Astrocyte (in vitro differentiated cells and primary cell): ENCODE data around the gene ZBTB46. TPM values are rescaled to one million over a fixed set of nuclear protein-coding genes. Genes with fewer than 3 reads are reported as not detected.

Source experiments
- DNase-seq: peaks from one replicate; pipeline ENCODE4 v3.0.0-alpha.2; 2010; ENCODE audit warnings: low read depth
- FAIRE-seq: peaks from 2 replicates; lab custom pipeline; 2011; peaks lifted over from hg19 to GRCh38; lab: Jason Lieb, UNC
- H2AFZ ChIP-seq: 2 replicates; pipeline ENCODE4 v1.6.0; 2012; ENCODE audit warnings: low read depth, low read length, inconsistent platforms
- H3K27ac ChIP-seq: 2 replicates; pipeline ENCODE4 v1.5.1; 2011; ENCODE audit warnings: low read depth, low read length, inconsistent platforms
- H3K27me3 ChIP-seq: 2 replicates; pipeline ENCODE4 v1.6.0; 2011; ENCODE audit warnings: low read length, inconsistent platforms; ENCODE audit not compliant: insufficient read depth
- H3K36me3 ChIP-seq: 2 replicates; pipeline ENCODE4 v1.5.1; 2011; ENCODE audit warnings: low read length, inconsistent platforms; ENCODE audit not compliant: insufficient read depth
- H3K4me1 ChIP-seq: 2 replicates; pipeline ENCODE4 v1.5.1; 2011; ENCODE audit warnings: low read length, inconsistent platforms; ENCODE audit not compliant: insufficient read depth
- H3K4me2 ChIP-seq: 2 replicates; pipeline ENCODE4 v1.6.0; 2012; ENCODE audit warnings: low read length, inconsistent platforms
- H3K4me3 ChIP-seq: 2 replicates; pipeline ENCODE4 v1.5.1; 2011; ENCODE audit warnings: low read depth, mild to moderate bottlenecking, low read length, inconsistent platforms; ENCODE audit not compliant: insufficient read depth
- H3K79me2 ChIP-seq: 2 replicates; pipeline ENCODE4 v1.6.0; 2012; ENCODE audit warnings: mild to moderate bottlenecking, low read length, inconsistent platforms; ENCODE audit not compliant: insufficient read depth
- H3K9ac ChIP-seq: 2 replicates; pipeline ENCODE4 v1.6.0; 2012; ENCODE audit warnings: mild to moderate bottlenecking, low read length, inconsistent platforms
- H3K9me3 ChIP-seq: 2 replicates; pipeline ENCODE4 v1.5.1; 2012; ENCODE audit warnings: low read depth, mild to moderate bottlenecking, low read length, inconsistent platforms; ENCODE audit not compliant: insufficient read depth
- H4K20me1 ChIP-seq: 2 replicates; pipeline ENCODE4 v1.6.0; 2012; ENCODE audit warnings: low read length, inconsistent platforms; ENCODE audit not compliant: insufficient read depth
- H3K27ac Mint-ChIP-seq: one replicate; pipeline ENCODE4 v1.8.0; 2021; ENCODE audit warnings: mild to moderate bottlenecking, mixed read lengths; ENCODE audit not compliant: unreplicated experiment
- H3K27me3 Mint-ChIP-seq: one replicate; pipeline ENCODE4 v1.8.0; 2021; ENCODE audit warnings: low read depth, mixed read lengths; ENCODE audit not compliant: unreplicated experiment
- H3K36me3 Mint-ChIP-seq: one replicate; pipeline ENCODE4 v1.8.0; 2021; ENCODE audit warnings: low read depth, mixed read lengths; ENCODE audit not compliant: unreplicated experiment
- H3K4me1 Mint-ChIP-seq: one replicate; pipeline ENCODE4 v1.8.0; 2021; ENCODE audit warnings: low read depth, mixed read lengths; ENCODE audit not compliant: unreplicated experiment
- H3K4me3 Mint-ChIP-seq: one replicate; pipeline ENCODE4 v1.8.0; 2021; ENCODE audit warnings: mild to moderate bottlenecking, moderate library complexity, mixed read lengths; ENCODE audit not compliant: unreplicated experiment
- H3K9me3 Mint-ChIP-seq: one replicate; pipeline ENCODE4 v1.8.0; 2021; ENCODE audit warnings: mild to moderate bottlenecking, mixed read lengths; ENCODE audit not compliant: unreplicated experiment
- EZH2 ChIP-seq: IDR thresholded peaks from 2 replicates; pipeline ENCODE4 v1.6.1; 2012; ENCODE audit warnings: mild to moderate bottlenecking, low read length, inconsistent platforms; ENCODE audit not compliant: insufficient read depth
- total RNA-seq: library from RNA; stranded (reverse); gene quantifications from 2 replicates; pipeline ENCODE4 v1.2.1, GENCODE V29; 2021
- TF ChIP-seq, protein P1 (sequence below): IDR thresholded peaks from 2 replicates; pipeline ENCODE4 v1.5.1; 2011; ENCODE audit warnings: low read depth, mild to moderate bottlenecking, inconsistent platforms, low read length, moderate library complexity; ENCODE audit not compliant: insufficient read depth

Gene ZBTB46
- total RNA-seq, 1 donor from 2014 or later, result 13.9 TPM

DNA sequence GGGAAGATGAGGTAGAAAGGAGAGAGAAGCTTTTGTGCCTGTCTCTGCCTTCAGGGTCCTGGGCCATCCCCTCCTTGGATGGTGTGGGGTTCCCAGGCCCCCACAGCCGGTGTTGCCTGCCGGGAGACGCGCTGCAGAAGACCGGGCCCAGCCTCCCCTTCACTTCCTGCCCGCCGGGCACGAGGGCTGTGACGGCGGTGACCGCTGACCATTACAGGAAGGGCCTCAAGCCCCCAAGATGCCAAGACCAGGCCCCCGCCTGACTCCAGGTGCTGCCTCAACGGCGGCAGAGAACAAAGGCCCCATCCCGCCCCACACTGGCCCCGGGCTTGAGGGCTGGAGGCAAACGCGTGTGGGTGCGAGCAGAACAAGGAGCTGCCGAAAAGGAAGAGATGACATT, 38.2 kb downstream of the ZBTB46 start:
- H3K4me3 Mint-ChIP-seq, result no peak overlapping the region
- H3K36me3 Mint-ChIP-seq, result peaks cover 10% of the 10 kb centered on the region
- H3K9me3 Mint-ChIP-seq, result peaks cover 3% of the 10 kb centered on the region
- H3K4me1 Mint-ChIP-seq, result no peaks in the 10 kb centered on the region
- Histone ChIP-seq H3K9me3 (no peaks in the 10 kb centered on the region), H3K79me2 (peaks cover 3% of the 10 kb centered on the region), H2AFZ (no peak overlapping the region), H4K20me1 (peaks cover 8% of the 10 kb centered on the region), H3K27me3 (no peaks in the 10 kb centered on the region), H3K9ac (no peak overlapping the region), H3K36me3 (no peaks in the 10 kb centered on the region), H3K4me1 (no peaks in the 10 kb centered on the region), H3K4me3 (no peak overlapping the region), H3K4me2 (no peak overlapping the region), H3K27ac (no peak overlapping the region)
- no peaks in the 10 kb centered on the region for H3K27me3 Mint-ChIP-seq
- DNase-seq (no peak), FAIRE-seq (no peak)
- no peak for TF ChIP-seq EZH2
- TF ChIP-seq, protein P1, sequence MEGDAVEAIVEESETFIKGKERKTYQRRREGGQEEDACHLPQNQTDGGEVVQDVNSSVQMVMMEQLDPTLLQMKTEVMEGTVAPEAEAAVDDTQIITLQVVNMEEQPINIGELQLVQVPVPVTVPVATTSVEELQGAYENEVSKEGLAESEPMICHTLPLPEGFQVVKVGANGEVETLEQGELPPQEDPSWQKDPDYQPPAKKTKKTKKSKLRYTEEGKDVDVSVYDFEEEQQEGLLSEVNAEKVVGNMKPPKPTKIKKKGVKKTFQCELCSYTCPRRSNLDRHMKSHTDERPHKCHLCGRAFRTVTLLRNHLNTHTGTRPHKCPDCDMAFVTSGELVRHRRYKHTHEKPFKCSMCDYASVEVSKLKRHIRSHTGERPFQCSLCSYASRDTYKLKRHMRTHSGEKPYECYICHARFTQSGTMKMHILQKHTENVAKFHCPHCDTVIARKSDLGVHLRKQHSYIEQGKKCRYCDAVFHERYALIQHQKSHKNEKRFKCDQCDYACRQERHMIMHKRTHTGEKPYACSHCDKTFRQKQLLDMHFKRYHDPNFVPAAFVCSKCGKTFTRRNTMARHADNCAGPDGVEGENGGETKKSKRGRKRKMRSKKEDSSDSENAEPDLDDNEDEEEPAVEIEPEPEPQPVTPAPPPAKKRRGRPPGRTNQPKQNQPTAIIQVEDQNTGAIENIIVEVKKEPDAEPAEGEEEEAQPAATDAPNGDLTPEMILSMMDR, result no peak
- H3K27ac Mint-ChIP-seq, result no peak overlapping the region

DNA sequence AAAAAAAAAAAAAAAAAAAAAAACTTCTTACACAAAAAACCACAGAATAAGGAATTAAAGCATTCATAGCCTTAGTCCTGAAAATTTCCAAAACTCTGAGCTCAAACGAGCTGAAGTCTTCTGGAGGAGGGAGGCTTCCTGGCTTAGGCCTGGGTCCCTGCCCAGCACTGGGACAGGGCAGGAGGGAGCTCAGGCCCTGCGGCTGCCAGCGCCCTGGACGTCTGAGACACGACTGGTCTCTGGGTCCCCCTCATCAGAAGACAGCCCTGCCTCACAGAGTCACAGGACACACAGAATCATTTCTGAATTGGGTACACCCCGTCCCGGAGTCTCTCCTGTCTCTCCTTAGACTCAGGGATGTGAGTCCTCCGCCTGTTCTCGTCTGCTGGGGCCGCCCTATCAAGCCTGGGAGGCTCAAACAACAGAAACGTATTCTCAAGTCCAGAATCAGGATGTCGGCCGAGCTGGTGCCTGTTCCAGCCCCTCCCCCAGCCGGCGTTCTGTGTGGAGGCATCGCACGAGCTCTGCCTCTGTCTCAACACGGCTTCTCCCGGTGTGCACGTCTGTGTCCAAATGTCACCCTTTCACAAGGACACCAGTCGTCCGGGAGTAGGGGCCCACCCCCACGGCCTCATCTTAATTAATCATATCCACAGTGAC, 39.4 kb downstream of the ZBTB46 start:
- FAIRE-seq, result no peak
- TF ChIP-seq, protein P1, result no peak
- TF ChIP-seq EZH2, result no peak
- Histone ChIP-seq H3K9me3 (no peaks in the 10 kb centered on the region), H3K9ac (no peak overlapping the region), H3K79me2 (peaks cover 3% of the 10 kb centered on the region), H3K36me3 (peaks cover 2% of the 10 kb centered on the region), H2AFZ (no peak overlapping the region), H3K27me3 (no peaks in the 10 kb centered on the region), H3K4me3 (no peak overlapping the region), H3K4me2 (no peak overlapping the region), H3K27ac (no peak overlapping the region), H3K4me1 (no peaks in the 10 kb centered on the region), H4K20me1 (peaks cover 13% of the 10 kb centered on the region)
- Mint-ChIP-seq H3K27me3 (no peaks in the 10 kb centered on the region), H3K27ac (no peak overlapping the region), H3K36me3 (peaks cover 7% of the 10 kb centered on the region), H3K4me3 (no peak overlapping the region), H3K4me1 (no peaks in the 10 kb centered on the region), H3K9me3 (peaks cover 3% of the 10 kb centered on the region)
- DNase-seq, result no peak

DNA sequence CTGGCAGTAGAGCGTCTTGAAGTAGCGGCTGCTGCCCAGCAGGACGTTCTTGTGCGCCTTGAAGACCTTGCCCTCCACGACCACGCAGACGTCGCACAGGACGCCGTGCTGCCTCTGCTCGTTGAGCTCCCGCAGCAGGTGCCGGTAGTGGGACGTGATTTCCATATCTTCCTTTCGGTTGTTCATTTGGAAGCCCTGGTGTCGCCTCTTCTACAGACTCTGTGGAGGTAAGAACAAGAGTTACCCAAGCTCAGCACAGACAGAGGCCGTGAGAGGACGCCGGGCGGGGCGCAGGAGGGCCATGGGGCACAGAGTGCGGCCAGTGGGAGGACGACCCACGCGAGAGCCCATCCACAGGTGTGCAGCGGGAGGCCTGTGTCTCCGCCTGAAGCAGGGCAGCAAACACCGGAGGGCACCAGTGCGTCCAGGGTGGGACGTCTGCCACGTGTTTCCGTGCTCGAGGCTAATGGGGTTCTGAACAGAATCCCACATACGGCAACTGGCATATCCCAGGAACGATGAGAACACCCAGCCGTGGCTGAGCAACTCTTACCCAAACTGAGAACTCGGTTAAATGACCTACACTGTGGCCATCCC, 40.4 kb downstream of the ZBTB46 start:
- H3K27me3 ChIP-seq, result no peaks in the 10 kb centered on the region
- H3K27ac Mint-ChIP-seq, result no peak overlapping the region
- TF ChIP-seq EZH2, result no peak
- TF ChIP-seq, protein P1, result no peak
- peaks cover 8% of the 10 kb centered on the region for H3K36me3 Mint-ChIP-seq
- H4K20me1 ChIP-seq, result peaks cover 16% of the 10 kb centered on the region
- no peaks in the 10 kb centered on the region for H3K9me3 ChIP-seq
- H3K79me2 ChIP-seq, result peaks cover 3% of the 10 kb centered on the region
- no peak overlapping the region for H3K4me3 Mint-ChIP-seq
- H3K9ac ChIP-seq, result no peak overlapping the region
- H3K4me1 Mint-ChIP-seq, result no peaks in the 10 kb centered on the region
- no peak overlapping the region for H3K4me3 ChIP-seq
- H3K4me2 ChIP-seq, result no peak overlapping the region
- H3K9me3 Mint-ChIP-seq, result peaks cover 3% of the 10 kb centered on the region
- H3K27me3 Mint-ChIP-seq, result no peaks in the 10 kb centered on the region
- no peaks in the 10 kb centered on the region for H3K4me1 ChIP-seq
- FAIRE-seq (no peak), DNase-seq (no peak)
- H3K36me3 ChIP-seq, result peaks cover 2% of the 10 kb centered on the region
- H3K27ac ChIP-seq, result no peak overlapping the region
- H2AFZ ChIP-seq, result no peak overlapping the region
